Left renal pelvis (tissue), 4 donors: ENCODE results near the gene SH3PXD2A. TPM values are rescaled to one million over a fixed set of nuclear protein-coding genes. Genes with fewer than 3 reads are reported as not detected.

ENCODE experiments used
- DNase-seq, 4 donors: peaks; one replicate each; pipeline ENCODE4 v3.0.0-alpha.2; 2013; ENCODE audit warnings: low read depth in 4 of 4, low spot score in 3 of 4
- polyA plus RNA-seq, 4 donors: library from polyadenylated mRNA; unstranded; fragments of 120-200 nt; gene quantifications; one replicate each; pipeline ENCODE4 v1.2.1, GENCODE V29; 2013; ENCODE audit not compliant: insufficient read length in 4 of 4

SH3PXD2A gene
- polyA plus RNA-seq, 4 donors: 29.1 to 105 (median 31.7) TPM

DNA sequence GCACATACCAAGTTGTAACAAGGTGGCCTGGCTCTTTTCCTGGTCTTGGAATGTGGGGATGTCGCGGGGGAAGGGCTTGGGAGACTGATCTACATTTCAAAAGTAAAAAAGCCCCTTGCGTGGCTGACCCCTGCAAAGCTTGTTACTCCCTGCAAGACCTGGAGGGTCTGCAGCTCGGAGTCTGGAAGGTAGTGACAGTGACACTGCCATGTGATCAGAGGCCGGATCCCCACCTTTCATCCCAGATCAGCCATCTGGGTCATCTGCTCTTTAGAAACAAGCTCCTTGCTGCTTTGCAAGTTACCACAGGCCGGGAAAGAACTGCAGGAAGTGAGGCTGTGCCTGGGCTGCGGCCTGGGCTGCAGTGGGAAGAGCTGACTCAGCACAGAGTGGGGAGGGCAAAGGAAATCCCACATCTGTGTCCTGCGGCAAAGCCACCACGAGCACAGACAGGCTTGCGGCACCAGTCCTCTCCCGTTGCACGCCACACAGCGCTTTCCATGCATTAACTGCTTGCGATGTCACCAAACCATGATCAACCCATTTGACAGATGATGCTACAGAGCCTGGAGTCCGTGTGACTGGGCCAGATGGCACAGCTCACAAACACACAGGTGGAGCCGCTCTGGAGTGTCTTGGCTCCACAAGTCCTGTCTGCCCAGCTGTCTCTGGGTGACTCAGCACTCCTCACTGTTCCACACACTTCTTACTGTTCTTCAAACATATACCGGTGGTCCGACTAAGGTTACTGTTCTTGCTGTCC, 97.7 kb downstream of the SH3PXD2A start:
- no peak for DNase-seq

GRCh38 chr10:103756277-103756869, 99.0 kb downstream of the SH3PXD2A start:
- no peak for DNase-seq

DNA sequence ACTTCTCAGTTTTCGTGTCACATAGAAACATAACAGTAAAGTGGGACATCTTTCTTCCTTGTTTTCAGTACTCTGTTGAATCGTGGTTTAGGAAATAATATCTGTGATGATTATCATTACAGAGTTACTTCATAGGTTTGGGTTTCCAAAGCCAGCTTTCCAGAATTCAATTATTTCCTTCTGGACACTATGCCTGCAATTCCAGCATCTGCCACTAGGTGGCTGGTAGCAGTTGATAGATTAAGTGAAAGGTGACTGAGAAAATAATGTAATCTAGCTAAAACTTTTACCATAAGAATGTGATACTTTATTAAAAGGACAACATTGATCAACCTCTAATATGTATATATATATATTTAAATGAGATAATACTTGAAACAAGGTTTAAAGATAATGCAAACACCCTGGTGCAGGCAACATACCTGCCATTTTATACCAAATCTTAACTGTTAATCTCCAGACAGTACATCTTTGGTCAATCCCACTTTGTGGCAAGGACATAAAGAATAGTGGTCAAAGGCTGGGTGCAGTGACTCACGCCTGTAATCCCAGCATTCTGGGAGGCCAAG, 102.6 kb downstream of the SH3PXD2A start:
- no peak for DNase-seq

DNA sequence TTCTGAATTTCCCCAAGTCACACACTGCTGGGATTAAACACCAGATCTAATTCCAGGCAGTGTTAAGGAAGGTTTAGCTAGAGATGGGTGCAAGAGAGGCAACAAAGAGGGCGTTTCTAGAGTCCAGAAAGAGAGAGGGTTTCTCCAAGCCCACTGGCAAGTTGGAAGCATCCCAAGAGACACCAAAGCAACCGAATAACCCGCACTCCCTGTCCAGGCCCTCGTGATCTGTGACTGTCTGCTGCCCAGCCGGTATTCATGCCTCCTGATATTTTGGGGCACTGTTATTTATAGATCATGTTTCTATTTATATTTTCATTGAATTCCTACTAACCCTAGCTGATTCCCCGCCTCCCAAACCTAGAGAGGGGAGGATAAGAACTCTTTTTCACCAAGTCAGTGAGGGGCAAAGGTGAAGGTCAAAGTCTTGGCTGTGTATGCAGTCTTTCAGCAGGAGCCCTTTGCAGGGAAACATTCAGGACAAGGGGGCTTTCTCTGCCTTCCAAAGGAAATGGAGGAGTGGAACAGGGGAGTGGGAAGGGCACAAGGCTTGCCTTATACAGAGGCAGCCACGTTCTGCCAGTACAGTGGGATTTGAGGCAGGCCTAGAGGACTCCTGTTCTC, 103.6 kb downstream of the SH3PXD2A start:
- no peak for DNase-seq

- no peak for DNase-seq
These were observed 104.5 kb downstream of the SH3PXD2A start for GRCh38 chr10:103750836-103751235.

GRCh38 chr10:103749779-103750178, 105.6 kb downstream of the SH3PXD2A start:
- no peak for DNase-seq

GRCh38 chr10:103748020-103748419, 107.4 kb downstream of the SH3PXD2A start:
- DNase-seq: no peak

DNA sequence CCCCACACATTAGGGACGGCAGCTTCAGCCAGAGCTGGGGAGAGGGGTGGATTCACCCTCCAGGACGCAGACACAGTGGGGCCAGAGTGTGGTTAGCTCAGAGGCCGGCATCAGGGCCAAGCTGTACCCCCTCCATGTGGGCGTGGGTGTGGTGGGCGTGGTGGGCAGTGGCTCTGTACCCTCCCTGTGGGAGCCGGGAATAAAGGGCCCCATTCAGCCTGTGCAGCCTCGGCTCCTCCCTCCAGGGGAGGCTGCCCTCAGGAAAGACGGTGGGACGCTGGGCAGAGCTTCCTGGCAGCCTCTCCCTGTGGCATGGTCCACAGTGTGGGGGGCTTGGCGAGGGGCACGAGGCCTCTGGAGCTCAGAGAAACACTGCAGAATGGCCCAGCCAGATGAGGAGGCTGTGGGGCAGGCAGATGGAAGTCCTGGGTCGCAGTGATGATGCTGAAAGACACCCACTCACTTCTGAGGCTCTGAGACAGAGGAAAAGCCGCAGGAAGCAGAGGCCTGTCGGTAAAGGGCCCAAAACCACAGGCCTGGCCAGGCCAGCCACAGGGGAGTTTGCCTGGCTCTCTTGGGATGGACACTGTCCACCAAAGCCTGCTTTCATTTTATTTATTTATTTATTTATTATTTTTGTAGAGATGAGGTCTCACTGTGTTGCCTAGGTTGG, 108.0 kb downstream of the SH3PXD2A start:
- DNase-seq: no peak

GRCh38 chr10:103746598-103746997, 108.8 kb downstream of the SH3PXD2A start:
- no peak for DNase-seq

GRCh38 chr10:103745341-103746247, 109.8 kb downstream of the SH3PXD2A start:
- DNase-seq: no peak

GRCh38 chr10:103742824-103743223, 112.6 kb downstream of the SH3PXD2A start:
- DNase-seq: no peak

DNA sequence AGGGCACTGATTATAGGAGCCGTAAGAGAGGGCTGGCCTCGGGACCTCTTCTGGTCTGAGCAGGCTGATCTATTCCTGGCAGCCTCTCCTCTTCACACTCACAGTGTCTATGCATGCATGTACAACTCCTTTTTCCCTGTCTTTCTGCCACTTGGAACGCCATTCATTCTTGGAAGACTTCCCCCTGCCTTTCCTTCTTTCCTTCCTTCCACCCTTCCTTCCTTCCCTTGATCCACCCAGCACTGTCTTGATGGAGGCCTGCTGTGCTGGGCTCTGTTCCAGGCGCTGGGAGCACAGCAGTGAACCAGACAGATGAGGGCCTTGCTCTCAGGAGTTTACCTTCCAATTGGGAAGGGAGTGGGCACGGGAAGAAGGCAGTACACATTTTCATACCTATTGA, 114.8 kb downstream of the SH3PXD2A start:
- DNase-seq: no peak

DNA sequence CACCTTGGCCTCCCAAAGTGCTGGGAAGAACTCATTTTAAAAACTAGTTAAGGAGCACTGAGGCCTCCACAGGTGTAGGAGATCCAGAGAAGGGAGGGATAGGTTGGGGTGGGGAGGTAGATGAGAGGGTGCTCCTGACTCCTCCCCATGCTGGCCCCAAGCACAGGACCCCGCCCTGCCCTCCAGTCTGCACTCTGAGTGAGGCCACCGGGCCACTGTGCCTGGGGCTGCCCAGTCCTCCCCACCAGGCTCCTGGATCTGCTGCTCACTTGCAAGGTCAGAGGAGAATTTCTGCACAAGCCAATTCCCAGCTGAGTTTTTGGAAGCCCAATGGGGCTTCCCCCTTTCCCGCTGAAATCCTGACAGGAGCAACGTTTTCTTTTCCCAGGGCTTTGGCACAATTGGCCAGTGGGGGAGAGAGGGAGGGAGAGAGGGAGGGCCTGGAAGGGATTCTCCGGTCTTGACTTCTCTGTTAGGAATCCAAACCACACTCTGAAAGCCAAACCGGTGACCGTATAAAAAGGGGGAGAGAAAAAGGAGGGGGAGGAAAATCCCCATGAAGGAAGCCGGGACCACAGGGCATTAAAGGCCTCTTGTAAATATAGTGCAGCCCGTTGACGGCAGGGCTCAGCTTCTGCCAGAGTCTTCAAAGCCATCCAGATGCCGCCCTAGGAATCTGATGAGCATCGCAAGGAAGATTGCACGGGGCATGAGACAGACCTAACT, 116.2 kb downstream of the SH3PXD2A start:
- DNase-seq: no peak

- DNase-seq: no peak
These were observed 117.5 kb downstream of the SH3PXD2A start for GRCh38 chr10:103737735-103738367.

- no peak for DNase-seq
These were observed 118.6 kb downstream of the SH3PXD2A start for GRCh38 chr10:103736763-103737162.

DNA sequence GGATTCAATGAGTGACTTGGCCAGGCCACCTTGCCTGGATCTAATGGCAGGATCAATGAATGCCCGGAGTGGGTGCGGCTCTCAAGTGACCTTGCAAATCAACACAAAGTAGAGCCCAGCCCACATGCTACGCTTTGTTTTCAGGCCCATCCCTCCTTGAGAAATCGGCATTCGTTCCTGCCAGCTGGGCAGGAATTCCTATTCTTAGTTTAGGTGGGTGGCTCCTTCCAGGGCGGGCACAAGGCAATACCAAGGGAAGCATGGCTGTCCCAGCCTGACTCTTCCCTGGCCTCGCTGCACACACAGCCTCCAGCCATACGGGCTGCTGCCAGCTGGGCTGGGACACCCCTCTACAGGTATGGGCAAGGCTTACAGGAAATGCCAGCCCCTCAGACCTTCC, 119.3 kb downstream of the SH3PXD2A start:
- no peak for DNase-seq

DNA sequence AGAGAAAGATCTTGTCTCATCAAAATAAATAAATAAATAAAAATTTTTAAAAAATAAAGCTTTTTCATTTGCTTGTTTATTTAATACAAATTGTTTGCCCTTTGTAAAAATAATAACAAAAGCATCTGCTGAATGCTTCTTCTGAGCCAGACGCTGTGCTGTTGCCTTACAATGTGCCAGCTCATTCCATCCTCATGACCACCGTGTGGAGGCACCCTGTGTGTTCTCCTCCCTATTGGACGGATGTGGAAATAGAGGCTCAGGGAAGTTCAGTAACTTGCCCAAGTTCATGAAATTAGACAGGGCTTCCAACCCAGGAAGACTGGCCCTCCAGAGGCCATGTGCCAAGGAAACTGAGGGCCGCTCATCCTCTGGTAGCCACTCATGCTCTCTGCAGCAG, 120.6 kb downstream of the SH3PXD2A start:
- DNase-seq: no peak

DNA sequence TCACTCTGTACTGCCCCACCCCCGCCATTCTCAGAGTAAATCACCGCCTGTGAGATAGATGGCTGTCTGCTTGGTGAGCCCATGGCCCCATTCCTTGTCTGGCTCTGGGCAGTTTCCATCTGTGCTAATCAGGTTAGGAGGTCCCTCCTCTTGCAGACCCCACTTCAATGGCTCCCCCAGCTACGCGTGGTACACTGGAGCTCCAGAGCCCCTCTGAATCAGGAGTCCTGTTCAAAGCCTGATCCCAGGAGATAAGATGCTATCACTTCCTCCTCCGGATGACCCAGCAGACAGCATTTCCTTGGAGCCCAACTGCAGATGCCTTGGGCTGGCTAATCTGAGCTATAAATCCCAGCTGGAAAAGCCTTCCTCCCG, 122.3 kb downstream of the SH3PXD2A start:
- DNase-seq: no peak
